ENCODE results near the gene PLA2G2E.

- TF ChIP-seq, protein P1, sequence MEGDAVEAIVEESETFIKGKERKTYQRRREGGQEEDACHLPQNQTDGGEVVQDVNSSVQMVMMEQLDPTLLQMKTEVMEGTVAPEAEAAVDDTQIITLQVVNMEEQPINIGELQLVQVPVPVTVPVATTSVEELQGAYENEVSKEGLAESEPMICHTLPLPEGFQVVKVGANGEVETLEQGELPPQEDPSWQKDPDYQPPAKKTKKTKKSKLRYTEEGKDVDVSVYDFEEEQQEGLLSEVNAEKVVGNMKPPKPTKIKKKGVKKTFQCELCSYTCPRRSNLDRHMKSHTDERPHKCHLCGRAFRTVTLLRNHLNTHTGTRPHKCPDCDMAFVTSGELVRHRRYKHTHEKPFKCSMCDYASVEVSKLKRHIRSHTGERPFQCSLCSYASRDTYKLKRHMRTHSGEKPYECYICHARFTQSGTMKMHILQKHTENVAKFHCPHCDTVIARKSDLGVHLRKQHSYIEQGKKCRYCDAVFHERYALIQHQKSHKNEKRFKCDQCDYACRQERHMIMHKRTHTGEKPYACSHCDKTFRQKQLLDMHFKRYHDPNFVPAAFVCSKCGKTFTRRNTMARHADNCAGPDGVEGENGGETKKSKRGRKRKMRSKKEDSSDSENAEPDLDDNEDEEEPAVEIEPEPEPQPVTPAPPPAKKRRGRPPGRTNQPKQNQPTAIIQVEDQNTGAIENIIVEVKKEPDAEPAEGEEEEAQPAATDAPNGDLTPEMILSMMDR (IDR thresholded peaks at IDR 0.05; ENCODE audit: low read depth, low read length) = no peak
- TF ChIP-seq MYC (IDR thresholded peaks at IDR 0.05; ENCODE audit: low read depth, low read length) = no peak
These were observed 18.7 kb upstream of the PLA2G2E start for GRCh38 chr1:19942088-19942487.

Data from NB4 (cell line).